BJ (cell line): Measurements from ENCODE around the gene ACACB. TPM values are rescaled to one million over a fixed set of nuclear protein-coding genes. Genes with fewer than 3 reads are reported as not detected.

Experiments used
- CTCF ChIA-PET: fragments of 350-600 bp; formaldehyde crosslinking; extraction: SDS; loops from one replicate; lab custom pipeline; 2021; ENCODE audit warnings: antibody characterized with exemption, inconsistent platforms; lab: Yijun Ruan, JAX
- POLR2A ChIA-PET: fragments of 300-600 bp; sonication (Branson Sonifier 250); formaldehyde crosslinking; extraction: SDS; loops from one replicate; lab custom pipeline; 2021; ENCODE audit warnings: antibody characterized with exemption; lab: Charles Lee
- DNase-seq: peaks from one replicate; pipeline ENCODE4 v3.0.0-alpha.2; 2011; ENCODE audit warnings: low read depth
- H3K27me3 ChIP-seq: 2 replicates; pipeline ENCODE4 v1.6.0; 2011; ENCODE audit warnings: low read length; ENCODE audit not compliant: control insufficient read depth, insufficient read depth
- H3K36me3 ChIP-seq: 2 replicates; pipeline ENCODE4 v1.5.1; 2011; ENCODE audit warnings: low read length; ENCODE audit not compliant: control insufficient read depth, insufficient read depth
- H3K4me3 ChIP-seq: 2 replicates; pipeline ENCODE4 v1.5.1; 2011; ENCODE audit warnings: low read depth, mild to moderate bottlenecking, control low read depth, low read length
- polyA plus RNA-seq: library from polyadenylated mRNA; depleted of rRNA; stranded (reverse); fragments of >200 nt; gene quantifications from 2 replicates; pipeline ENCODE4 v1.2.3, GENCODE V29; 2011
- TF ChIP-seq, protein P1 (sequence below): IDR thresholded peaks from 2 replicates; pipeline ENCODE4 v1.5.1; 2011; ENCODE audit warnings: low read depth, mild to moderate bottlenecking, control low read depth, inconsistent platforms, low read length, moderate library complexity; ENCODE audit not compliant: insufficient read depth

Gene ACACB
- polyA plus RNA-seq, 1 experiment, result 1.7 TPM

DNA sequence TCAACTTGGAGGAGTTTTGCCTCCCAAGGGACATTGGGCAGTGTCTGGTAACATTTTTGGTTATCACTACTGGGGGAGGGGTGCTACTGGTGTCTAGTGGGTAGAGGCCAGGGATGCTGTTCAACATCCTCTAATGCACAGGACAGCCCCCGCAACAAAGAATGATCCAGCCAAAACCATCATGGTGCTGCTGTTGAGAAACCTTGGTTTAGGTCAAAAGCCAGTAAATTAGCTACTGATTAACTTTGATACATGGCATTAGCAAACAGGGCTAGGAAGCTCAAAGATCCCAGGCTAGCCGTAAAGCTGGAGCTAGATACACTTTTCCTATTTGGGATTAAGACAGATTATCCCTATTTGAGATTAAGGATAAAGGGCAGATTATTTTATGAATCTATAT, 32.0 kb upstream of the ACACB start:
- CTCF ChIA-PET, result interaction anchor here (1.0 to 1.4 kb wide), 3 partner anchors 9 to 14 kb away, joined by 4 read pairs; partner anchors contain the start of gene ALKBH2

GRCh38 chr12:109085590-109085989, 30.8 kb upstream of the ACACB start:
- TF ChIP-seq, protein P1, sequence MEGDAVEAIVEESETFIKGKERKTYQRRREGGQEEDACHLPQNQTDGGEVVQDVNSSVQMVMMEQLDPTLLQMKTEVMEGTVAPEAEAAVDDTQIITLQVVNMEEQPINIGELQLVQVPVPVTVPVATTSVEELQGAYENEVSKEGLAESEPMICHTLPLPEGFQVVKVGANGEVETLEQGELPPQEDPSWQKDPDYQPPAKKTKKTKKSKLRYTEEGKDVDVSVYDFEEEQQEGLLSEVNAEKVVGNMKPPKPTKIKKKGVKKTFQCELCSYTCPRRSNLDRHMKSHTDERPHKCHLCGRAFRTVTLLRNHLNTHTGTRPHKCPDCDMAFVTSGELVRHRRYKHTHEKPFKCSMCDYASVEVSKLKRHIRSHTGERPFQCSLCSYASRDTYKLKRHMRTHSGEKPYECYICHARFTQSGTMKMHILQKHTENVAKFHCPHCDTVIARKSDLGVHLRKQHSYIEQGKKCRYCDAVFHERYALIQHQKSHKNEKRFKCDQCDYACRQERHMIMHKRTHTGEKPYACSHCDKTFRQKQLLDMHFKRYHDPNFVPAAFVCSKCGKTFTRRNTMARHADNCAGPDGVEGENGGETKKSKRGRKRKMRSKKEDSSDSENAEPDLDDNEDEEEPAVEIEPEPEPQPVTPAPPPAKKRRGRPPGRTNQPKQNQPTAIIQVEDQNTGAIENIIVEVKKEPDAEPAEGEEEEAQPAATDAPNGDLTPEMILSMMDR, result no peak
- Histone ChIP-seq H3K36me3 (peaks cover 15% of the 10 kb centered on the region), H3K27me3 (no peaks in the 10 kb centered on the region), H3K4me3 (no peak overlapping the region)
- ChIA-PET CTCF (interaction anchor here (1.0 to 1.4 kb wide), 2 partner anchors 7 to 9 kb away, joined by 4 read pairs; partner anchors contain the start of gene ALKBH2), POLR2A (no interaction called here)
- no peak for DNase-seq

More for the DNA sequence above, 32.0 kb upstream of the ACACB start:
- TF ChIP-seq, protein P1, result no peak
- no peak overlapping the region for H3K4me3 ChIP-seq
- no peaks in the 10 kb centered on the region for H3K27me3 ChIP-seq
- peaks cover 13% of the 10 kb centered on the region for H3K36me3 ChIP-seq
- DNase-seq, result no peak
- POLR2A ChIA-PET, result no interaction called here

- H3K27me3 ChIP-seq, result no peaks in the 10 kb centered on the region
- no peak for DNase-seq
- no peak overlapping the region for H3K4me3 ChIP-seq
- TF ChIP-seq, protein P1, result no peak
- H3K36me3 ChIP-seq, result peaks cover 15% of the 10 kb centered on the region
- ChIA-PET CTCF (interaction anchor here (1.2 to 1.9 kb wide), 2 partner anchors 20 to 25 kb away, joined by 3 to 5 read pairs; no protein-coding TSS in a partner anchor), POLR2A (no interaction called here)
Observed at GRCh38 chr12:109087250-109087649, 29.1 kb upstream of the ACACB start.

DNA sequence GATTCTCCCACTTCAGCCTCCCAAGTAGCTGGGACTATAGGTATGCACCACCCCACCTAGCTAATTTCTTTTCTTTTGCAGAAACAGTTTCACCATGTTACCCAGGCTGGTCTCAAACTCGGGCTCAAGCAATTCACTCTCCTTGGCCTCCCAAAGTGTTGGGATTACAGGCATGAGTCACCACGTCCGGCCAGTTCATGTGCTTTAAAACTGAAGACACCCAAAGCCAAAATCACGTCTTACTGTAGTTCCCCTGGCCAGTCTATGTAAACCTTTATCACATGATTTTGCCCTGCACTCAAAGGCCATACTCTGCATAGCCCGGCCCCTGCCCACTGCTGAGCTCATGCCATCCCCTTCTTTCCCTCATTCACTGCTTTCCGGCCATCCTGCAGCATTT, 27.6 kb upstream of the ACACB start:
- ChIA-PET CTCF (interaction anchor here (1.5 to 1.9 kb wide), 2 partner anchors 23 kb away, joined by 4 to 5 read pairs; no protein-coding TSS in a partner anchor), POLR2A (no interaction called here)
- no peak for DNase-seq
- no peaks in the 10 kb centered on the region for H3K27me3 ChIP-seq
- TF ChIP-seq, protein P1, result no peak
- no peak overlapping the region for H3K4me3 ChIP-seq
- H3K36me3 ChIP-seq, result peaks cover 11% of the 10 kb centered on the region

DNA sequence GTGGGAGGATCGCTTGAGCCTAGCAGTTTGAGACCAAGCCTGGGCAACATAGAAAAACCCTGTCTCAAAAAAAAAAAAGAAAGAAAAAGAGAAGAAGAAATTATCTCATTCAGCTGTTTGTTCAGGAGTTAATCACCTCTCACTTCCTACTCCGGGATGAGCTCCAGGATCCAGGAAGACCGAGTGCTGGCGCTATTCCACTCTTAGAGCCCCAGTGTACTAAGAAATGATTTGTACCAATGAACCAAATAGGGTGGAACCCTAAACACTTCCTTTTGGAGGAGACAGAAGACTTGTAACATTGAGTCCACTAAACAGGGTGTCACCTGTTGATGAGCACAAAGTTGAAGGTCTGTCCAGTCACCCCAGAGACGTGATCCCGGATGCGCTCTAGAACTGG, 26.7 kb upstream of the ACACB start:
- H3K4me3 ChIP-seq, result no peak overlapping the region
- ChIA-PET POLR2A (no interaction called here), CTCF (interaction anchor here (1.5 kb wide), 1 partner anchor 22 kb away, joined by 4 read pairs; no protein-coding TSS in a partner anchor)
- no peaks in the 10 kb centered on the region for H3K27me3 ChIP-seq
- TF ChIP-seq, protein P1, result no peak
- DNase-seq, result no peak
- peaks cover 10% of the 10 kb centered on the region for H3K36me3 ChIP-seq
